Colonic mucosa (tissue), 4 donors: ENCODE results near the gene TNF. TPM values are rescaled to one million over a fixed set of nuclear protein-coding genes. Genes with fewer than 3 reads are reported as not detected.
A peak's percentile ranks its signal among the peaks of the same experiment; 100 is the strongest.
"Not testable (repeated sequence)": the region's sequence is repeated elsewhere in the genome, so short reads cannot be mapped to it uniquely, and the experiment has no call there.

Experiments
- DNase-seq: peaks from one replicate; pipeline ENCODE4 v3.0.0-alpha.2; 2020
- H3K27ac ChIP-seq: fragments of 200-600 bp; one replicate; pipeline ENCODE4 v1.8.0; 2021
- H3K27me3 ChIP-seq: fragments of 200-600 bp; one replicate; pipeline ENCODE4 v1.8.0; 2021
- H3K36me3 ChIP-seq: fragments of 200-600 bp; one replicate; pipeline ENCODE4 v1.8.0; 2021
- H3K4me1 ChIP-seq: fragments of 200-600 bp; one replicate; pipeline ENCODE4 v1.8.0; 2021; ENCODE audit warnings: mild to moderate bottlenecking
- H3K4me3 ChIP-seq: fragments of 200-600 bp; one replicate; pipeline ENCODE4 v1.8.0; 2021
- H3K9ac ChIP-seq, 2 donors: one replicate each; pipeline ENCODE4 v1.7.0; 2013; ENCODE audit warnings: control low read depth in 2 of 2, low read depth in 2 of 2, low read length in 2 of 2
- H3K9me3 ChIP-seq: fragments of 200-600 bp; one replicate; pipeline ENCODE4 v1.8.0; 2021
- CTCF ChIP-seq: fragments of 200-600 bp; IDR thresholded peaks from one replicate; pipeline ENCODE4 v1.8.0; 2022; ENCODE audit warnings: antibody characterized with exemption, mild to moderate bottlenecking
- intact Hi-C: fragments of 100-400 bp; cut with DNase I; formaldehyde crosslinking; loops from one replicate; pipeline ENCODE4 v1.14.1; 2022
- total RNA-seq, 2 donors: library from RNA; stranded (reverse); fragmentation: NEBNext Ultra II Directional in 1 of 2; extraction: Animal tissue kit (Norgen Biotek cat#: 25700) in 1 of 2; gene quantifications; one replicate each; pipeline ENCODE4 v1.2.1, GENCODE V29; 2021
- donor health status: healthy.
- donor health status: DM: no; HTN: no; CAD: no.
- donor health status: DM: no; HTN: no; CAD: no.

TNF gene
- total RNA-seq, 2 donors from 2014 or later, result 0.48 to 1.4 TPM

DNA sequence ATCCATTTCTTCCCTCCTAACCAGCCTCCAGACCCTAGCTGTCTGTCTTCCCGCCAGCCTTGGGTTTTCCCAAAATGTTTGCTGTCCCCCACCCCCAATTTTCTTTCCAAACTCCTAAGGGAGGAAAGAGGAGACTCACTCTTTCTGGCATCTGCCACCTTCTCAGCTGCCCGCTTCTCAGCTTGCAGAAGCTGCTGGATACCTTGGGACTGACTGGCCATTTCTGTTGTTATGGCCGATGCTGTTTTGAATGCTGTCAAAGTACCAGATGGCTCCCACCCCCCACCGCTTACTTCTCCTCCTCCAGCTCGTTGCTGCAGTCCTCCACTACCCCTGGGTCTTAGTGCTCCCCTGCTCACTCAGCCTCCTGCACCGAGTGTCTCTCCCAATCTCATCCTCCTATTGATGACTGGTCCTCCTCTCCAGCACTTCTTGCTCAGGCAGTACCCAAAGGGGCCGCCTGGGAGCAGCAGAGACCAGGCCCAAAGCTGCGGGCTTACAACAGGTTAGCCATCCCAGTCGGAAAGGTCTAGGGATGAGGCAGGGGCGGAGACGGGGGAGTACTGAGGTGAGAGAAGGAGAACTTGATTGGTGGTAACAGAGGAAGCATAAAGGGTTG, 28.9 kb upstream of the TNF start, which contains the start of gene ATP6V1G2:
Gene ATP6V1G2, minus strand, starts transcription at position 270 of the 619 bp plus-strand sequence. Its CDS starts 49 bp downstream, at position 221.
- no peaks in the 10 kb centered on the region for H3K27me3 ChIP-seq
- H3K27ac ChIP-seq, result peak within 1 kb of the TSS; percentile 52
- H3K4me1 ChIP-seq, result peaks cover 8% of the 10 kb centered on the region
- DNase-seq, result peak; percentile 94
- intact Hi-C loops, result loop anchor here (2.0 to 10.0 kb wide), 2 partner anchors 52 kb away; partner anchors contain the start of gene MICB
- no peaks in the 10 kb centered on the region for H3K36me3 ChIP-seq
- H3K9me3 ChIP-seq, result no peaks in the 10 kb centered on the region
- H3K9ac ChIP-seq, result peak within 1 kb of the TSS; percentile 58 to 76
- TF ChIP-seq CTCF, result peak; percentile 92
- peak within 1 kb of the TSS; percentile 35 for H3K4me3 ChIP-seq

GRCh38 chr6:31546958-31547726, 28.2 kb upstream of the TNF start, which contains the start of gene NFKBIL1:
NFKBIL1 (plus strand) TSS chr6:31547608; CDS start chr6:31547695, 87 bp downstream.
- intact Hi-C loops, result loop anchor here (2.0 to 10.0 kb wide), 2 partner anchors 52 kb away; partner anchors contain the start of gene MICB
- no peak for TF ChIP-seq CTCF

GRCh38 chr6:31547727-31548543, 27.4 kb upstream of the TNF start:
- Histone ChIP-seq H3K36me3 (no peaks in the 10 kb centered on the region), H3K27ac (peak overlapping the region; percentile 52), H3K4me1 (peaks cover 8% of the 10 kb centered on the region), H3K9me3 (no peaks in the 10 kb centered on the region), H3K4me3 (peak overlapping the region; percentile 35), H3K27me3 (no peaks in the 10 kb centered on the region), H3K9ac (peak overlapping the region; percentile 61 to 76)
- intact Hi-C loops, result loop anchor here (2.0 to 10.0 kb wide), 2 partner anchors 51 to 53 kb away; partner anchors contain the start of gene MICB
- no peak for DNase-seq
- no peak for TF ChIP-seq CTCF

More at GRCh38 chr6:31546958-31547726, 28.2 kb upstream of the TNF start, which contains the start of gene NFKBIL1:
- no peaks in the 10 kb centered on the region for H3K9me3 ChIP-seq
- peak; percentile 95 for DNase-seq
- H3K4me3 ChIP-seq, result peak within 1 kb of the TSS; percentile 35
- no peaks in the 10 kb centered on the region for H3K27me3 ChIP-seq
- H3K36me3 ChIP-seq, result no peaks in the 10 kb centered on the region
- H3K27ac ChIP-seq, result peak within 1 kb of the TSS; percentile 52
- peaks cover 8% of the 10 kb centered on the region for H3K4me1 ChIP-seq
- peak within 1 kb of the TSS; percentile 61 to 76 for H3K9ac ChIP-seq

GRCh38 chr6:31548544-31548873, 26.9 kb upstream of the TNF start:
- no peak for DNase-seq
- no peaks in the 10 kb centered on the region for H3K9me3 ChIP-seq
- no peaks in the 10 kb centered on the region for H3K36me3 ChIP-seq
- H3K4me3 ChIP-seq, result no peak overlapping the region
- H3K4me1 ChIP-seq, result peaks cover 8% of the 10 kb centered on the region
- no peak overlapping the region for H3K27ac ChIP-seq
- H3K27me3 ChIP-seq, result no peaks in the 10 kb centered on the region
- TF ChIP-seq CTCF, result no peak
- intact Hi-C loops, result loop anchor here (10.0 kb wide), 1 partner anchor 54 kb away; the partner anchor contains the start of gene MICB
- H3K9ac ChIP-seq, result no peak overlapping the region

GRCh38 chr6:31551371-31551770, 24.0 kb upstream of the TNF start:
- H3K27me3 ChIP-seq, H3K9me3 ChIP-seq, H3K9ac ChIP-seq, intact Hi-C loops, H3K36me3 ChIP-seq, H3K4me1 ChIP-seq, H3K4me3 ChIP-seq, H3K27ac ChIP-seq: not testable (repeated sequence)
- peak; percentile 59 for DNase-seq
